SK-N-SH (cell line): ENCODE data around the gene CLTCL1. TPM values are rescaled to one million over a fixed set of nuclear protein-coding genes. Genes with fewer than 3 reads are reported as not detected.

Experiments
- CTCF ChIA-PET: fragments of 300-600, 350-600 bp; formaldehyde crosslinking; extraction: SDS; loops from one replicate; lab custom pipeline; 2021; lab: Yijun Ruan, JAX
- POLR2A ChIA-PET: fragments of 350-600 bp; sonication (Branson Sonifier 250); formaldehyde crosslinking; extraction: SDS; loops from one replicate; lab custom pipeline; 2020; ENCODE audit warnings: antibody characterized with exemption, inconsistent platforms; lab: Yijun Ruan, JAX
- DNase-seq: peaks from one replicate; pipeline ENCODE4 v3.0.0; 2012
- H2AFZ ChIP-seq: fragments of 200-600 bp; sonication (generic); 2 replicates; pipeline ENCODE4 v1.8.1; 2016; ENCODE audit warnings: antibody characterized with exemption, mild to moderate bottlenecking, low read depth
- H3F3A ChIP-seq: fragments of 200-600 bp; sonication (generic); replicated peaks from 2 replicates; pipeline ENCODE3; 2016; ENCODE audit warnings: antibody characterized with exemption, mild to moderate bottlenecking; ENCODE audit not compliant: insufficient read depth
- H3K27ac ChIP-seq, 2 experiments: fragments of 200-500 bp in 1 of 2; fragments of 200-600 bp in 1 of 2; sonication (Bioruptor generic) in 1 of 2; sonication (generic), shearing (Covaris generic) in 1 of 2; 2 replicates each; pipeline versions ENCODE4 v1.5.1 to v1.6.1; 2014 to 2016; ENCODE audit warnings: low read depth in 2 of 2, inconsistent platforms in 1 of 2, low read length in 1 of 2, mild to moderate bottlenecking in 1 of 2, mixed read lengths in 1 of 2
- H3K27me3 ChIP-seq: fragments of 200-600 bp; sonication (generic), shearing (Covaris generic); 2 replicates; pipeline ENCODE4 v1.6.1; 2016; ENCODE audit warnings: mixed run types; ENCODE audit not compliant: insufficient read depth
- H3K36me3 ChIP-seq, 2 experiments: fragments of 200-500 bp in 1 of 2; fragments of 200-600 bp in 1 of 2; sonication (Bioruptor generic) in 1 of 2; sonication (generic) in 1 of 2; replicated peaks in 1 of 2; 2 replicates each; pipeline versions ENCODE3 to v1.5.1; 2014 to 2016; ENCODE audit warnings: low read length in 1 of 2, mild to moderate bottlenecking in 1 of 2; ENCODE audit not compliant: insufficient read depth in 2 of 2, control insufficient read depth in 1 of 2
- H3K4me1 ChIP-seq, 2 experiments: fragments of 200-500 bp in 1 of 2; fragments of 200-600 bp in 1 of 2; sonication (Bioruptor generic) in 1 of 2; sonication (generic), shearing (Covaris generic) in 1 of 2; 2 replicates each; pipeline versions ENCODE4 v1.5.1 to v1.6.1; 2014 to 2016; ENCODE audit warnings: low read depth in 1 of 2, low read length in 1 of 2, mixed run types in 1 of 2; ENCODE audit not compliant: insufficient read depth in 2 of 2, control insufficient read depth in 1 of 2
- H3K4me2 ChIP-seq: fragments of 200-600 bp; sonication (generic), shearing (Covaris generic); 2 replicates; pipeline ENCODE4 v1.6.1; 2017; ENCODE audit warnings: mixed run types
- H3K4me3 ChIP-seq, 2 experiments: fragments of 200-500 bp in 1 of 2; fragments of 200-600 bp in 1 of 2; sonication (Bioruptor generic) in 1 of 2; sonication (generic), shearing (Covaris generic) in 1 of 2; 2 replicates each; pipeline versions ENCODE4 v1.5.1 to v1.8.1; 2014 to 2016; ENCODE audit warnings: low read depth in 2 of 2, inconsistent platforms in 1 of 2, low read length in 1 of 2, mild to moderate bottlenecking in 1 of 2, mixed read lengths in 1 of 2, moderate library complexity in 1 of 2
- H3K79me2 ChIP-seq: fragments of 200-600 bp; sonication (generic); 2 replicates; pipeline ENCODE4 v1.8.1; 2017; ENCODE audit warnings: mild to moderate bottlenecking; ENCODE audit not compliant: insufficient read depth
- H3K9ac ChIP-seq: fragments of 200-600 bp; sonication (generic); 2 replicates; pipeline ENCODE4 v1.6.1; 2017; ENCODE audit warnings: mixed run types
- H3K9me2 ChIP-seq: fragments of 200-600 bp; sonication (generic); 2 replicates; pipeline ENCODE4 v1.6.1; 2017; ENCODE audit warnings: mixed run types
- H3K9me3 ChIP-seq: fragments of 200-600 bp; sonication (generic); 2 replicates; pipeline ENCODE4 v1.6.1; 2017; ENCODE audit warnings: mixed run types, mild to moderate bottlenecking, moderate library complexity
- H4K20me1 ChIP-seq: fragments of 200-600 bp; sonication (generic); 2 replicates; pipeline ENCODE4 v1.6.1; 2017; ENCODE audit warnings: mild to moderate bottlenecking, mixed run types; ENCODE audit not compliant: insufficient read depth
- CTCF ChIP-seq: fragments of 200-600 bp; sonication (generic); IDR thresholded peaks from 2 replicates; pipeline ENCODE4 v1.6.1; 2017; ENCODE audit warnings: antibody characterized with exemption, mild to moderate bottlenecking, moderate library complexity
- FOXJ3 ChIP-seq: sonication (generic); formaldehyde crosslinking; IDR thresholded peaks from 2 replicates; pipeline ENCODE4 v1.5.1; 2020; ENCODE audit warnings: mild to moderate bottlenecking, missing genetic modification reagents
- FOXM1 ChIP-seq: IDR thresholded peaks from 2 replicates; pipeline ENCODE4 v1.4.0; 2012; ENCODE audit warnings: low read depth, mild to moderate bottlenecking
- GABPA ChIP-seq: IDR thresholded peaks from 2 replicates; pipeline ENCODE4 v1.4.0; 2012; ENCODE audit warnings: low read depth, mild to moderate bottlenecking
- GATA2 ChIP-seq: sonication (generic); formaldehyde crosslinking; IDR thresholded peaks from 2 replicates; pipeline ENCODE4 v1.5.0; 2020; ENCODE audit warnings: mild to moderate bottlenecking, missing genetic modification reagents
- IRF3 ChIP-seq: fragments of 150-350 bp; IDR thresholded peaks from 2 replicates; pipeline ENCODE4 v1.6.1; 2016; ENCODE audit warnings: mild to moderate bottlenecking, low read depth, low read length
- JUND ChIP-seq: IDR thresholded peaks from 2 replicates; pipeline ENCODE4 v1.4.0; 2012
- MAX ChIP-seq: IDR thresholded peaks from 2 replicates; pipeline ENCODE4 v1.4.0; 2012; ENCODE audit warnings: low read depth
- MEF2A ChIP-seq: IDR thresholded peaks from 2 replicates; pipeline ENCODE4 v1.4.0; 2012; ENCODE audit warnings: low read depth, borderline replicate concordance
- NFIC ChIP-seq: IDR thresholded peaks from 2 replicates; pipeline ENCODE4 v1.4.0; 2012; ENCODE audit warnings: borderline replicate concordance
- NRF1 ChIP-seq: IDR thresholded peaks from 2 replicates; pipeline ENCODE4 v1.6.1; 2012; ENCODE audit warnings: low read depth, mild to moderate bottlenecking, low read length
- RAD21 ChIP-seq: IDR thresholded peaks from 2 replicates; pipeline ENCODE4 v1.6.1; 2012; ENCODE audit warnings: mild to moderate bottlenecking, low read length
- RCOR1 ChIP-seq: fragments of 150-350 bp; IDR thresholded peaks from 2 replicates; pipeline ENCODE4 v1.6.1; 2017; ENCODE audit warnings: antibody characterized with exemption, low read length
- REST ChIP-seq: IDR thresholded peaks from 2 replicates; pipeline ENCODE4 v1.6.1; 2012; ENCODE audit warnings: mild to moderate bottlenecking, low read depth, low read length, moderate library complexity
- RFX5 ChIP-seq: IDR thresholded peaks from 2 replicates; pipeline ENCODE4 v1.6.1; 2012; ENCODE audit warnings: mild to moderate bottlenecking, improper control_type of control experiment, low read length
- RXRA ChIP-seq: IDR thresholded peaks from 2 replicates; pipeline ENCODE4 v1.4.0; 2012; ENCODE audit warnings: low read depth, mild to moderate bottlenecking, borderline replicate concordance
- TAF1 ChIP-seq: IDR thresholded peaks from 2 replicates; pipeline ENCODE4 v1.6.1; 2012; ENCODE audit warnings: low read depth, mild to moderate bottlenecking, low read length, moderate library complexity, borderline replicate concordance
- TCF12 ChIP-seq: IDR thresholded peaks from 2 replicates; pipeline ENCODE4 v1.4.0; 2012
- WGBS: methylation state at CpG from one replicate; pipeline ENCODE4 v1.1.6; 2017; ENCODE audit warnings: low lambda C conversion rate; 5-methylcytosine and 5-hydroxymethylcytosine counted together
- polyA plus RNA-seq, 3 experiments: library from polyadenylated mRNA; depleted of rRNA; stranded (reverse); fragments of >200 nt; gene quantifications; 2 replicates each; pipeline ENCODE4 v1.2.3, GENCODE V29; 2012

Gene CLTCL1
- polyA plus RNA-seq, 1 of the 3 experiments (the other 2 are of a cell fraction), result 6.7 TPM

- Histone ChIP-seq H3K4me1 (no peaks in the 10 kb centered on the region), H4K20me1 (no peaks in the 10 kb centered on the region), H3K4me2 (no peak overlapping the region), H2AFZ (no peak overlapping the region), H3K36me3 (peaks cover 18 to 77% of the 10 kb centered on the region in 2 experiments), H3F3A (no peaks in the 10 kb centered on the region), H3K27me3 (no peaks in the 10 kb centered on the region), H3K9ac (no peak overlapping the region), H3K79me2 (peaks cover 6% of the 10 kb centered on the region; the same call in 1 of the 2 replicates), H3K27ac (no peak overlapping the region), H3K4me3 (no peak overlapping the region), H3K9me3 (no peaks in the 10 kb centered on the region), H3K9me2 (no peaks in the 10 kb centered on the region)
- TF ChIP-seq FOXM1 (no peak), MAX (no peak)
- ChIA-PET CTCF (no interaction called here), POLR2A (no interaction called here)
- 100% methylated on average over 10 of the region's 10 CpGs for WGBS
- DNase-seq, result no peak
Observed at GRCh38 chr22:19136915-19137314, 154.6 kb downstream of the CLTCL1 start.

GRCh38 chr22:19134874-19135273 is 156.6 kb downstream of the CLTCL1 start:
- H4K20me1 ChIP-seq, result no peaks in the 10 kb centered on the region
- CTCF ChIA-PET, result no interaction called here
- peaks cover 13 to 60% of the 10 kb centered on the region in 2 experiments for H3K36me3 ChIP-seq
- no peak overlapping the region for H3K4me3 ChIP-seq
- H3K79me2 ChIP-seq, result no peaks in the 10 kb centered on the region
- no peak for DNase-seq
- no peak overlapping the region for H2AFZ ChIP-seq
- H3K4me2 ChIP-seq, result no peak overlapping the region
- WGBS, result 92% methylated on average over 13 of the region's 18 CpGs
- H3F3A ChIP-seq, result no peaks in the 10 kb centered on the region
- H3K27me3 ChIP-seq, result no peaks in the 10 kb centered on the region
- H3K9me3 ChIP-seq, result no peaks in the 10 kb centered on the region
- TF ChIP-seq NRF1, result no peak
- TF ChIP-seq IRF3, result no peak
- no peak for TF ChIP-seq FOXJ3 (CRISPR knock-in tag)
- TF ChIP-seq REST, result no peak
- no peak for TF ChIP-seq GABPA
- TF ChIP-seq RCOR1, result no peak
- TF ChIP-seq TCF12, result no peak
- no peak for TF ChIP-seq MEF2A
- TF ChIP-seq CTCF, result no peak
- no peak for TF ChIP-seq GATA2 (CRISPR knock-in tag)
- TF ChIP-seq RXRA, result no peak
- no peak for TF ChIP-seq NFIC
- no peak for TF ChIP-seq RAD21
- TF ChIP-seq TAF1, result no peak
- TF ChIP-seq JUND, result no peak
- TF ChIP-seq RFX5, result no peak
- no peaks in the 10 kb centered on the region for H3K9me2 ChIP-seq
- POLR2A ChIA-PET, result no interaction called here
- H3K9ac ChIP-seq, result no peak overlapping the region
- H3K4me1 ChIP-seq, result no peaks in the 10 kb centered on the region
- H3K27ac ChIP-seq, result no peak overlapping the region
